IMR-90 (cell line): ENCODE measurements around the gene COL15A1. TPM values are rescaled to one million over a fixed set of nuclear protein-coding genes. Genes with fewer than 3 reads are reported as not detected.

Experiments
- ATAC-seq: fragments of 200-7000 bp; cut with Tn5 transposase; 2 replicates; pipeline ENCODE4 v1.9.1; 2020; ENCODE audit warnings: low read depth, mild to moderate bottlenecking, moderate library complexity
- BruUV-seq: library from RNA; stranded (reverse); fragments of 400-500 nt; replicated peaks from 2 replicates; lab custom pipeline; 2021; lab: Mats Ljungman, UMichigan
- CTCF ChIA-PET: fragments of 300-600 bp; formaldehyde crosslinking; extraction: SDS; loops from one replicate; lab custom pipeline; 2021; ENCODE audit warnings: antibody characterized with exemption; lab: Yijun Ruan, JAX
- POLR2A ChIA-PET: fragments of 300-600 bp; sonication (Branson Sonifier 250); formaldehyde crosslinking; loops from one replicate; lab custom pipeline; 2022; ENCODE audit warnings: antibody characterized with exemption; ENCODE audit not compliant: unreplicated experiment; lab: Charles Lee
- DNase-seq: peaks from one replicate; pipeline ENCODE4 v3.0.0; 2013
- H2AFZ ChIP-seq: replicated peaks from 2 replicates; pipeline ENCODE3; 2013; ENCODE audit warnings: low read length, mild to moderate bottlenecking; ENCODE audit not compliant: poor library complexity
- H2AK5ac ChIP-seq: 2 replicates; pipeline ENCODE4 v1.6.1; 2013; ENCODE audit warnings: low read depth, low read length, inconsistent platforms
- H2AK9ac ChIP-seq: replicated peaks from 2 replicates; pipeline ENCODE3; 2013; ENCODE audit warnings: mild to moderate bottlenecking, low read depth, low read length, moderate library complexity; ENCODE audit not compliant: poor library complexity
- H2BK120ac ChIP-seq: 2 replicates; pipeline ENCODE4 v1.6.1; 2013; ENCODE audit warnings: low read depth, low read length, inconsistent platforms
- H2BK15ac ChIP-seq: 3 replicates; pipeline ENCODE4 v1.6.1; 2013; ENCODE audit warnings: low read depth, low read length, inconsistent platforms
- H2BK20ac ChIP-seq: 2 replicates; pipeline ENCODE4 v1.6.1; 2013; ENCODE audit warnings: low read depth, mild to moderate bottlenecking, inconsistent platforms, low read length, moderate library complexity
- H2BK5ac ChIP-seq: 2 replicates; pipeline ENCODE4 v1.6.1; 2013; ENCODE audit warnings: mild to moderate bottlenecking, low read depth, low read length, inconsistent platforms; ENCODE audit not compliant: poor library complexity, severe bottlenecking
- H3K14ac ChIP-seq: replicated peaks from 2 replicates; pipeline ENCODE4 v1.6.1; 2013; ENCODE audit warnings: low read depth, low read length, inconsistent platforms
- H3K18ac ChIP-seq: 2 replicates; pipeline ENCODE4 v1.6.1; 2013; ENCODE audit warnings: low read depth, low read length, control low read depth
- H3K23ac ChIP-seq: 2 replicates; pipeline ENCODE4 v1.6.1; 2013; ENCODE audit warnings: low read depth, low read length, inconsistent platforms
- H3K27ac ChIP-seq: 2 replicates; pipeline ENCODE4 v1.5.1; 2013; ENCODE audit warnings: mild to moderate bottlenecking, control low read depth, low read length; ENCODE audit not compliant: insufficient read depth
- H3K27me3 ChIP-seq: 2 replicates; pipeline ENCODE4 v1.6.1; 2013; ENCODE audit warnings: low read length; ENCODE audit not compliant: control insufficient read depth, insufficient read depth
- H3K36me3 ChIP-seq: 2 replicates; pipeline ENCODE4 v1.6.1; 2013; ENCODE audit warnings: low read length, mixed read lengths; ENCODE audit not compliant: control insufficient read depth, insufficient read depth
- H3K4ac ChIP-seq: 2 replicates; pipeline ENCODE4 v1.6.1; 2013; ENCODE audit warnings: low read depth, low read length, inconsistent platforms
- H3K4me1 ChIP-seq: 2 replicates; pipeline ENCODE4 v1.6.1; 2013; ENCODE audit warnings: low read length, mixed read lengths; ENCODE audit not compliant: control insufficient read depth, insufficient read depth
- H3K4me2 ChIP-seq: 2 replicates; pipeline ENCODE4 v1.6.1; 2013; ENCODE audit warnings: low read depth, mild to moderate bottlenecking, control low read depth, low read length, moderate library complexity
- H3K4me3 ChIP-seq: 2 replicates; pipeline ENCODE4 v1.5.1; 2013; ENCODE audit warnings: low read depth, mild to moderate bottlenecking, control low read depth, low read length, moderate library complexity; ENCODE audit not compliant: insufficient read depth
- H3K56ac ChIP-seq: 2 replicates; pipeline ENCODE4 v1.6.1; 2013; ENCODE audit warnings: low read length, inconsistent platforms; ENCODE audit not compliant: insufficient read depth; ENCODE audit errors: extremely low read depth
- H3K79me1 ChIP-seq, 2 experiments: 2 replicates each; pipeline ENCODE4 v1.6.1; 2013; ENCODE audit warnings: low read length in 2 of 2, inconsistent platforms in 1 of 2, low read depth in 1 of 2
- H3K9ac ChIP-seq: 2 replicates; pipeline ENCODE4 v1.6.1; 2013; ENCODE audit warnings: low read depth, low read length, control low read depth
- H3K9me1 ChIP-seq: 2 replicates; pipeline ENCODE4 v1.6.1; 2013; ENCODE audit warnings: low read length, inconsistent platforms; ENCODE audit not compliant: insufficient read depth
- H3K9me3 ChIP-seq: 2 replicates; pipeline ENCODE4 v1.6.1; 2013; ENCODE audit warnings: low read length; ENCODE audit not compliant: control insufficient read depth, insufficient read depth
- H4K20me1 ChIP-seq: 2 replicates; pipeline ENCODE4 v1.6.1; 2013; ENCODE audit warnings: low read length, inconsistent platforms; ENCODE audit not compliant: insufficient read depth
- H4K5ac ChIP-seq: 2 replicates; pipeline ENCODE4 v1.6.1; 2013; ENCODE audit warnings: mild to moderate bottlenecking, low read depth, low read length, control low read depth
- H4K8ac ChIP-seq, 2 experiments: 2 replicates each; pipeline ENCODE4 v1.6.1; 2013; ENCODE audit warnings: low read depth in 2 of 2, low read length in 2 of 2, control low read depth in 1 of 2, inconsistent platforms in 1 of 2
- H4K91ac ChIP-seq: 2 replicates; pipeline ENCODE4 v1.6.1; 2013; ENCODE audit warnings: low read depth, low read length, inconsistent platforms; ENCODE audit not compliant: insufficient read depth
- BHLHE40 ChIP-seq: fragments of 150-350 bp; IDR thresholded peaks from 2 replicates; pipeline ENCODE4 v1.6.1; 2016; ENCODE audit warnings: mild to moderate bottlenecking, low read depth, low read length
- CEBPB ChIP-seq: IDR thresholded peaks from 2 replicates; pipeline ENCODE4 v1.6.1; 2012; ENCODE audit warnings: low read depth, low read length, improper control_type of control experiment
- CHD1 ChIP-seq: IDR thresholded peaks from 2 replicates; pipeline ENCODE4 v1.6.1; 2012; ENCODE audit warnings: low read depth, low read length, improper control_type of control experiment
- ELK1 ChIP-seq: fragments of 150-350 bp; IDR thresholded peaks from 2 replicates; pipeline ENCODE4 v1.6.1; 2016; ENCODE audit warnings: low read depth, mild to moderate bottlenecking, low read length, moderate library complexity, borderline replicate concordance
- MAFK ChIP-seq: IDR thresholded peaks from 2 replicates; pipeline ENCODE4 v1.6.1; 2012; ENCODE audit warnings: low read depth, low read length, improper control_type of control experiment
- MAZ ChIP-seq: IDR thresholded peaks from 2 replicates; pipeline ENCODE4 v1.6.1; 2012; ENCODE audit warnings: low read depth, mild to moderate bottlenecking, low read length, improper control_type of control experiment, moderate library complexity, borderline replicate concordance
- MXI1 ChIP-seq: IDR thresholded peaks from 2 replicates; pipeline ENCODE4 v1.6.1; 2012; ENCODE audit warnings: low read depth, mild to moderate bottlenecking, low read length, moderate library complexity, borderline replicate concordance
- NFE2L2 ChIP-seq: fragments of 150-350 bp; IDR thresholded peaks from 2 replicates; pipeline ENCODE4 v1.6.1; 2016; ENCODE audit warnings: low read depth, mild to moderate bottlenecking, low read length
- POLR2A ChIP-seq: IDR thresholded peaks from 2 replicates; pipeline ENCODE4 v1.6.1; 2012; ENCODE audit warnings: mild to moderate bottlenecking, low read depth, low read length
- RAD21 ChIP-seq: IDR thresholded peaks from 2 replicates; pipeline ENCODE4 v1.6.1; 2012; ENCODE audit warnings: low read length, improper control_type of control experiment
- RCOR1 ChIP-seq: IDR thresholded peaks from 2 replicates; pipeline ENCODE4 v1.6.1; 2012; ENCODE audit warnings: mild to moderate bottlenecking, low read length, improper control_type of control experiment; ENCODE audit not compliant: insufficient replicate concordance
- USF2 ChIP-seq: fragments of 150-350 bp; IDR thresholded peaks from 2 replicates; pipeline ENCODE4 v1.6.1; 2017; ENCODE audit warnings: mild to moderate bottlenecking, antibody characterized with exemption, low read length, low read depth
- WGBS, 2 experiments: methylation state at CpG; one replicate each; pipeline versions ENCODE4 v1.1.5 to v1.1.7; 2013; ENCODE audit warnings: missing lambda C conversion rate in 2 of 2; ENCODE audit not compliant: insufficient read length in 1 of 2; ENCODE audit errors: extremely low coverage in 2 of 2; 5-methylcytosine and 5-hydroxymethylcytosine counted together
- dilution Hi-C: fragments of 300-500 bp; cut with HindIII; formaldehyde crosslinking; loops from one replicate; pipeline ENCODE4 v1.14.3; 2018; ENCODE audit warnings: low sequenced_read_pairs; ENCODE audit not compliant: unreplicated experiment
- in situ Hi-C: fragments of 300-500 bp; cut with MboI; formaldehyde crosslinking; loops from 3 replicates; pipeline ENCODE4 v1.14.3; 2019; ENCODE audit warnings: low sequenced_read_pairs, inconsistent platforms, mixed read lengths
- intact Hi-C: fragments of 100-400 bp; cut with micrococcal nuclease; formaldehyde crosslinking; loops from 2 replicates; pipeline ENCODE4 v1.10.0; 2022
- polyA plus RNA-seq, 3 experiments: library from polyadenylated mRNA; depleted of rRNA; stranded (reverse); fragments of >200 nt; gene quantifications; 2 replicates each; pipeline ENCODE4 v1.2.3, GENCODE V29; 2012; ENCODE audit warnings: low replicate concordance in 1 of 3
- total RNA-seq: library from RNA; depleted of rRNA; stranded (reverse); fragments of >200 nt; gene quantifications from 2 replicates; pipeline ENCODE4 v1.2.3, GENCODE V29; 2012

The COL15A1 gene
- total and polyA plus RNA-seq, 2 of the 4 experiments (the other 2 are of a cell fraction): 2.2 to 3.7 TPM

- no peak for TF ChIP-seq RCOR1
Observed at GRCh38 chr9:98968601-98969337, 25.1 kb downstream of the COL15A1 start (continued).

GRCh38 chr9:98970532-98971041 is 26.9 kb downstream of the COL15A1 start:
- peak overlapping the region; percentile 81 to 94 for H4K8ac ChIP-seq
- H2AFZ ChIP-seq: peak overlapping the region; percentile 83
- no peaks in the 10 kb centered on the region for H4K20me1 ChIP-seq
- DNase-seq: peak; percentile 55
- H3K27me3 ChIP-seq: no peaks in the 10 kb centered on the region
- intact Hi-C loops: no loop called here
- H2BK120ac ChIP-seq: peak overlapping the region; percentile 83
- in situ Hi-C loops: no loop called here
- peaks cover 3 to 42% of the 10 kb centered on the region in 2 experiments; a peak in 3 of 4 replicates for H3K79me1 ChIP-seq
- peaks cover 18% of the 10 kb centered on the region for H3K9me1 ChIP-seq
- H2BK5ac ChIP-seq: peak overlapping the region; percentile 61
- peak overlapping the region; percentile 99 for H4K91ac ChIP-seq
- peak; percentile 10 for ATAC-seq
- no peak overlapping the region for H3K4me3 ChIP-seq
- peak overlapping the region; percentile 95 for H2AK5ac ChIP-seq
- peaks cover 20% of the 10 kb centered on the region for H3K4me1 ChIP-seq
- peak overlapping the region; percentile 96 for H2BK20ac ChIP-seq
- peak overlapping the region; percentile 45 for H3K18ac ChIP-seq
- BruUV-seq: no TSS peak
- CTCF ChIA-PET: interaction anchor here (1.1 kb wide), 1 partner anchor 28 kb away, joined by 3 read pairs; no protein-coding TSS in a partner anchor
- no peak overlapping the region for H3K9ac ChIP-seq
- H3K4me2 ChIP-seq: no peak overlapping the region
- peak overlapping the region; percentile 33 for H3K23ac ChIP-seq
- H3K27ac ChIP-seq: peak overlapping the region; percentile 62
- peak overlapping the region; percentile 84 for H3K14ac ChIP-seq
- dilution Hi-C loops: no loop called here
- peak overlapping the region; percentile 93 for H3K4ac ChIP-seq
- 76 to 100% methylated on average over 3 to 4 of the region's 7 CpGs for WGBS, 2 experiments
- TF ChIP-seq ELK1: no peak
- no peak for TF ChIP-seq POLR2A
- no peak for TF ChIP-seq CEBPB
- no peak for TF ChIP-seq RAD21
- TF ChIP-seq MXI1: no peak
- no peak for TF ChIP-seq CHD1
- no peak for TF ChIP-seq NFE2L2
- no peak for TF ChIP-seq MAFK
- TF ChIP-seq MAZ: no peak
- no peak for TF ChIP-seq USF2
- TF ChIP-seq BHLHE40: no peak
- peak overlapping the region; percentile 88 for H2BK15ac ChIP-seq
- POLR2A ChIA-PET: no interaction called here
- peaks cover 8% of the 10 kb centered on the region; the same call in 1 of the 2 replicates for H3K36me3 ChIP-seq
- H3K9me3 ChIP-seq: no peaks in the 10 kb centered on the region; the same call in 1 of the 2 replicates
- peak overlapping the region; percentile 37 for H2AK9ac ChIP-seq
- H4K5ac ChIP-seq: peak overlapping the region; percentile 17
- no peak overlapping the region for H3K56ac ChIP-seq
